Ishikawa (cell line): ENCODE data around the gene RBM6.

Experiments
- CEBPB ChIP-seq: IDR thresholded peaks from 2 replicates; pipeline ENCODE4 v1.6.1; 2012
- CREB1 ChIP-seq: IDR thresholded peaks from 2 replicates; pipeline ENCODE4 v1.6.1; 2012; ENCODE audit warnings: low read depth
- EGR1 ChIP-seq: IDR thresholded peaks from 2 replicates; pipeline ENCODE4 v1.6.1; 2012
- EP300 ChIP-seq: IDR thresholded peaks from 2 replicates; pipeline ENCODE4 v1.6.1; 2012; ENCODE audit warnings: borderline replicate concordance
- FOXM1 ChIP-seq: IDR thresholded peaks from 2 replicates; pipeline ENCODE4 v1.6.1; 2012; ENCODE audit warnings: low read depth, borderline replicate concordance
- NFIC ChIP-seq: IDR thresholded peaks from 2 replicates; pipeline ENCODE4 v1.6.1; 2012
- RAD21 ChIP-seq: IDR thresholded peaks from 2 replicates; pipeline ENCODE4 v1.6.1; 2012; ENCODE audit warnings: low read depth
- TAF1 ChIP-seq: IDR thresholded peaks from 2 replicates; pipeline ENCODE4 v1.6.1; 2012; ENCODE audit warnings: low read depth, mild to moderate bottlenecking
- TCF12 ChIP-seq: IDR thresholded peaks from 2 replicates; pipeline ENCODE4 v1.6.1; 2012; ENCODE audit warnings: low read depth
- TEAD4 ChIP-seq: IDR thresholded peaks from 2 replicates; pipeline ENCODE4 v1.6.1; 2012
- YY1 ChIP-seq: IDR thresholded peaks from 2 replicates; pipeline ENCODE4 v1.6.1; 2012; ENCODE audit warnings: low read depth
- ZBTB7A ChIP-seq: IDR thresholded peaks from 2 replicates; pipeline ENCODE4 v1.6.1; 2012; ENCODE audit warnings: low read depth
- TF ChIP-seq, protein P1 (sequence below): IDR thresholded peaks from 2 replicates; pipeline ENCODE4 v1.6.1; 2012
- TF ChIP-seq, protein P2 (sequence below): IDR thresholded peaks from 2 replicates; pipeline ENCODE4 v1.6.1; 2012; ENCODE audit warnings: low read depth, mild to moderate bottlenecking
- TF ChIP-seq, protein P3 (sequence below): IDR thresholded peaks from 2 replicates; pipeline ENCODE4 v1.6.1; 2012

Gene RBM6

DNA sequence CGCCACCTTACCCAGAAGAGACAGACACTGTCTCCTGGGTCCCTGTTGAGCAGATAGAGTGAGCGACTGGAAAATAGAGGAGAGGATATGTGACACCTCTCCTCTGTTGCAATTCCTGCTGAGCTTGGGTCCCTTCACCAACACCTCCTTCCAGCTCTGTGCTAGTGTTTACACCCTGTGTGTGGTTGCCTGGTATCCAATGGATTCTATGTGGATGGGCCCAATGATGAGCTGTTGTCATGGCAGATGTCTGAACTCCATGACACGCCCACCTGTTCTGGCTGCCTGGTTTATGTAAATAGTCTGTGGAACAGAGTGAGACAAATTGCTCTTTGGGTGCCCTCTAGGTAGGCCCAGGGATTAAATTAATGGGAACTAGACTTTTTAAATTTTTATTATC, 172.5 kb downstream of the RBM6 start:
- no peak for TF ChIP-seq TCF12
- TF ChIP-seq, protein P1, sequence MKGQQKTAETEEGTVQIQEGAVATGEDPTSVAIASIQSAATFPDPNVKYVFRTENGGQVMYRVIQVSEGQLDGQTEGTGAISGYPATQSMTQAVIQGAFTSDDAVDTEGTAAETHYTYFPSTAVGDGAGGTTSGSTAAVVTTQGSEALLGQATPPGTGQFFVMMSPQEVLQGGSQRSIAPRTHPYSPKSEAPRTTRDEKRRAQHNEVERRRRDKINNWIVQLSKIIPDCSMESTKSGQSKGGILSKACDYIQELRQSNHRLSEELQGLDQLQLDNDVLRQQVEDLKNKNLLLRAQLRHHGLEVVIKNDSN = no peak
- TF ChIP-seq CREB1 = no peak
- TF ChIP-seq CEBPB = no peak
- TF ChIP-seq YY1 = no peak
- TF ChIP-seq TEAD4 = no peak
- TF ChIP-seq, protein P2, sequence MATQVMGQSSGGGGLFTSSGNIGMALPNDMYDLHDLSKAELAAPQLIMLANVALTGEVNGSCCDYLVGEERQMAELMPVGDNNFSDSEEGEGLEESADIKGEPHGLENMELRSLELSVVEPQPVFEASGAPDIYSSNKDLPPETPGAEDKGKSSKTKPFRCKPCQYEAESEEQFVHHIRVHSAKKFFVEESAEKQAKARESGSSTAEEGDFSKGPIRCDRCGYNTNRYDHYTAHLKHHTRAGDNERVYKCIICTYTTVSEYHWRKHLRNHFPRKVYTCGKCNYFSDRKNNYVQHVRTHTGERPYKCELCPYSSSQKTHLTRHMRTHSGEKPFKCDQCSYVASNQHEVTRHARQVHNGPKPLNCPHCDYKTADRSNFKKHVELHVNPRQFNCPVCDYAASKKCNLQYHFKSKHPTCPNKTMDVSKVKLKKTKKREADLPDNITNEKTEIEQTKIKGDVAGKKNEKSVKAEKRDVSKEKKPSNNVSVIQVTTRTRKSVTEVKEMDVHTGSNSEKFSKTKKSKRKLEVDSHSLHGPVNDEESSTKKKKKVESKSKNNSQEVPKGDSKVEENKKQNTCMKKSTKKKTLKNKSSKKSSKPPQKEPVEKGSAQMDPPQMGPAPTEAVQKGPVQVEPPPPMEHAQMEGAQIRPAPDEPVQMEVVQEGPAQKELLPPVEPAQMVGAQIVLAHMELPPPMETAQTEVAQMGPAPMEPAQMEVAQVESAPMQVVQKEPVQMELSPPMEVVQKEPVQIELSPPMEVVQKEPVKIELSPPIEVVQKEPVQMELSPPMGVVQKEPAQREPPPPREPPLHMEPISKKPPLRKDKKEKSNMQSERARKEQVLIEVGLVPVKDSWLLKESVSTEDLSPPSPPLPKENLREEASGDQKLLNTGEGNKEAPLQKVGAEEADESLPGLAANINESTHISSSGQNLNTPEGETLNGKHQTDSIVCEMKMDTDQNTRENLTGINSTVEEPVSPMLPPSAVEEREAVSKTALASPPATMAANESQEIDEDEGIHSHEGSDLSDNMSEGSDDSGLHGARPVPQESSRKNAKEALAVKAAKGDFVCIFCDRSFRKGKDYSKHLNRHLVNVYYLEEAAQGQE = no peak
- no peak for TF ChIP-seq TAF1
- TF ChIP-seq EGR1 = no peak
- TF ChIP-seq, protein P3, sequence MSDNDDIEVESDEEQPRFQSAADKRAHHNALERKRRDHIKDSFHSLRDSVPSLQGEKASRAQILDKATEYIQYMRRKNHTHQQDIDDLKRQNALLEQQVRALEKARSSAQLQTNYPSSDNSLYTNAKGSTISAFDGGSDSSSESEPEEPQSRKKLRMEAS = no peak
- TF ChIP-seq RAD21 = no peak
- TF ChIP-seq EP300 = no peak
- TF ChIP-seq ZBTB7A = no peak

DNA sequence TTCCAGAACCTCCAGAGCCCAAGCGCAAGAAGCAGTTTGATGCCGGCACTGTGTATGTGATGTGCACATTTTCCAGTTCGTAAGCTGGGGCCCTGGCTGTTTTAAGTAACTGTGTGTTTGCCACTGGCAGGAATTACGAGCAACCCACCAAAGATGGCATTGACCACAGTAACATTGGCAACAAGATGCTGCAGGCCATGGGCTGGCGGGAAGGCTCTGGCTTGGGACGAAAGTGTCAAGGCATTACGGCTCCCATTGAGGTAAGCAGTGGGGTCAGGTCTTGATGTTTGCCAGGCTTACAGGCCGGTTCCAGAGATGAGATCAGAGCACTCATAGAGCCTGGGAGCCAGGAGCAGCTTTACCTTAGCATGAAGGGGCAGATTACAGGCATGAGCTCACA, 177.2 kb downstream of the RBM6 start:
- TF ChIP-seq, protein P1 = no peak
- TF ChIP-seq CREB1 = no peak
- TF ChIP-seq TEAD4 = no peak
- TF ChIP-seq NFIC = no peak
- no peak for TF ChIP-seq RAD21

DNA sequence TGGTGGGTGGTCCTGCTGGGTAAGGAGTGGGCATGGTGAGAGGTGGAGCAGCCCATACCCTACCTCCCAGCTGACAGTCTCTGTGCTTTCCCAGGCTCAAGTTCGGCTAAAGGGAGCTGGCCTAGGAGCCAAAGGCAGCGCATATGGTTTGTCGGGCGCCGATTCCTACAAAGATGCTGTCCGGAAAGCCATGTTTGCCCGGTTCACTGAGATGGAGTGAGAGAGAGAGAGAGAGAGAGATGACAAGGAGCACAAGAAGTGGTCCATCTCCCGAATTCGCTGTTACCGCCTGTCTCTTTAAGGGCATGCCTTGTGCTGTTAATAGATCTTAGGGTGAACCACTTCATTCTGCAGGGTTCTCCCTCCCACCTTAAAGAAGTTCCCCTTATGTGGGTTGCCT, 178.3 kb downstream of the RBM6 start:
- TF ChIP-seq EGR1 (no peak), CREB1 (no peak), RAD21 (no peak), EP300 (no peak), NFIC (no peak), FOXM1 (no peak), YY1 (no peak), ZBTB7A (no peak), TEAD4 (no peak), TAF1 (no peak), TCF12 (no peak)
- TF ChIP-seq, protein P2 = no peak
- TF ChIP-seq, protein P3 = no peak
- TF ChIP-seq, protein P1 = no peak

DNA sequence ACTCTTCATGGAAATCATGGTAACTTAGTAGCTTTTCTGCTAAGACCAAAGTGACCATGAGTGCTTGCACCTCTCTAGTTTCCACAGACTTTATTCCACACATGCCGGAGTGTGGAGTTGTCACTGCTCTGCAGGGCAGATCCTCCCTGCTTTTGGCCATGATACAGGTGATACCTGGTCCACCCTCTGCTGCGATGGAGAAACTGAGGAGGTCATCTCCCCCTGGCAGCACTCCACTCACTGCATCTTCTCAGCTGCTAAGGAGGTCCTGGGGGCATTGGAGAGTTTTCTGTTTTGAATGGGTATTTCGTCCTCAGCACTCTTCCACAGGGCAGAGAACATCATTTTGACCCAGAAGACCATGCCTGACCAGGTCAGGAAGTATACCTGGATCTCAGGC, 179.8 kb downstream of the RBM6 start:
- TF ChIP-seq TAF1 (no peak), YY1 (no peak), EP300 (no peak), RAD21 (no peak), TEAD4 (no peak)
- TF ChIP-seq, protein P1 = no peak
- TF ChIP-seq, protein P3 = no peak

DNA sequence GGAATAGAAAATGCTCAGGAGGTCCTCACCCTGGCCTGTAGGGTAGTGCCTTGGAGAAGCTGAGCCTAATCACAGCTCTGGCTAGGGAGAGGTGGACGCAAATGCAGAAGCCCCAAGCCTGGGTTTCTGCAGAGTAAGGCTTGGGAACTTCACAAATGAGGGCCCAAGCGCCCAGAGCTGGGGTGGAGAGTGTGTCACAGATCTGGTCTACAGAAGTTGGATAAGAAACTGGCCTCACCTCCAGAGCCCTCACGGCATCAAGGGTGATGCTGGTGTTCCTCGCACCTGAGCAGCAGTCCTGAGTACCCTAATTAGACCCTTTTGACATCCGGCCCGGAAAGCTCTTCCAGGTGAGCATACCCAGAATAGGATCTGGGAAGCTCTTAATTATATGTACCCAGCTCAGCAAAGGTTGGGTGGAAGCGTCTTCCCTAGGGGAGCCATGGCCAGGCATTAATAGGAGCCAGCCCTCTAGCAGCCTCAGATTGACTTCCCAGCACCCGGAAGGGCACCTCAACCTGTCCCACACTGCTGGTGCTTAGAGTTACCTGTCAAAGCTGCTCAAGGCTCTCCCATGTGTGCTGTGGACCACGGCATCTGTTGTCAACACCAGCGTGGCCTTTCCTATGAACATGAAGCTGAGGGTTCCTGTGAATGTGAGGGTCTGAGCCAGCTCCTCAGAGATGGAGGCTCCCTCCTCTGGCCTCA, 180.6 kb downstream of the RBM6 start:
- TF ChIP-seq YY1 = no peak
- TF ChIP-seq, protein P1 = no peak
- TF ChIP-seq, protein P2 = no peak
